NCI-H1436 (cell line): Measurements from ENCODE around the gene RPS27A.
"Not testable (repeated sequence)": the region's sequence is repeated elsewhere in the genome, so short reads cannot be mapped to it uniquely, and the experiment has no call there.

Experiments
- DNase-seq: peaks from one replicate; lab custom pipeline; 2025; lab: John Stamatoyannopoulos, UW

RPS27A gene

DNA sequence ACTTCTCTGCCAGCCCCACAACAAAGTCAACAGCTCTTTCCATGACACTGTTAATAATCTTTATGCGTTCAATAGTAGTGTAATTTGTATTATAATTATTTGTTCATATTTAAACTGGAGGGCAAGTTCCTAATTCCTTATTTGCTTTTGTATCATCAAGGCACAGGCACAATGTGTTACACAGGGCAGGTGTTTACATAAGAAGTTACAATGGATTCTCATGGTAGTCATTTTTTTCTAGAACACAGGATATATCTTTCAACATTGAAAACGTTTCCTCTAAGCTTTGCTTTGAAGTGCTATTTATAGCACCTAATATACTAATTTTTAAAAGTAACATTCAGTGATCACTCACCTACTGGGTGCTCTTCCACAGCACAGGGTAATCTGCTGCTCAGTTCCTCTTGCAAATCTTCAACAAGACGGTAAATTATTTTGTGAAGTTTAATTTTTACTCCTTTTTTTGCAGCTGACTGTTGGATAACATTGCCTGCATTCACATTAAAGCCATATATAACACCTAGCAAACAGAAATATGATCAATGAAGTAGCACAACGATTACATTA lies 7.3 kb downstream of the RPS27A start:
- no peak for DNase-seq

DNA sequence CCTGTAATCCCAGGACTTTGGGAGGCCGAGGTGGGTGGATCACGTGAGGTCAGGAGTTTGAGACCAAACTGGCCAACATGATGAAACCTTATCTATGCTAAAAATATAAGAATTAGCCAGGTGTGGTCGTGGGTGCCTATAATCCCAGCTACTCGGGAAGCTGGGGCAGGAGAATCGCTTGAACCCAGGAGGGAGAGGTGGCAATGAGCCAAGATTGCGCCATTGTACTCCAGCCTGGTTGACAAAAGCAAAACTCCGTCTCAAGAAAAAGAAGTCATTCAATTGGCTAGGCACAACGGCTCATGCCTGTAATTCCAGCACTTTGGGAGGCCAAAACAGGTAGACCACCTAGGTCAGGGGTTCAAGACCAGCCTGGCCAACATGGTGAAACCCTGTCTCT lies 9.1 kb downstream of the RPS27A start:
- not testable (repeated sequence) for DNase-seq

DNA sequence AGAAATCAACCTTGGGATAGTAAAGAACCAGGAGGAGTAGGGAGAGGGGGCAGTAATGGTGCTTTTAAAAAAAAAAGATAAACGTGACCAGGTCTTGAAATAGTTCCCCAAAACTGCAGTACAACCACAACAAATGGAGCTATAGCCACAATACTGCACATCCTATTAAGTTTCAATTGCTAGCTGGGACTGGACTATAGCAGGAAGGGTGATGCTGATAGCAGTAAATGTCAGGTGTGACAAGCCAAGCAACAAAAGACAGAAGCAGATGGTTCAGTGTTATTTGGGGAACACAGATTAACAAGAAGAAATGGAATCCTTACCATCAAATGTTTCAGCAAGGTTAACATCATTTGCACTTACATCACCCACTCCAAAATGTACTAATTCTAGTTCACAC lies 10.1 kb downstream of the RPS27A start:
- DNase-seq, result no peak

DNA sequence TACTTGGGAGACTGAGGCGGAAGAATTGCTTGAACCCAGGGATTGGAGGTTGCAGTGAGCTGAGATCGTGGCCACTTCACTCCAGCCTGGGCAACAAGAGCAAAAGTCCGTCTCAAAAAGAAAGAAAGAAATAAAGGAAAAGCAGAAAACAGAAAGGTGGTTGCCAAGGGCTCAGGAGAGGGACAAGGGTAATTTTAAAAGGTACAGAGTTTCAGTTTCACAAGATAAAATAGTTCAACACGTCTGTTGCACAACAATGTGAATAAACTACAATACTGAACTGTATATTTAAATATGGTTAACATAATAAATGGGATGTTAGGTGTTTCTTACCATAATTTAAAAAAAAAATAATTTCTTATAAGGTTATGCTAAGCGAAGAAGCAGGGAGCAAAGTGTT lies 12.9 kb downstream of the RPS27A start:
- DNase-seq, result no peak

DNA sequence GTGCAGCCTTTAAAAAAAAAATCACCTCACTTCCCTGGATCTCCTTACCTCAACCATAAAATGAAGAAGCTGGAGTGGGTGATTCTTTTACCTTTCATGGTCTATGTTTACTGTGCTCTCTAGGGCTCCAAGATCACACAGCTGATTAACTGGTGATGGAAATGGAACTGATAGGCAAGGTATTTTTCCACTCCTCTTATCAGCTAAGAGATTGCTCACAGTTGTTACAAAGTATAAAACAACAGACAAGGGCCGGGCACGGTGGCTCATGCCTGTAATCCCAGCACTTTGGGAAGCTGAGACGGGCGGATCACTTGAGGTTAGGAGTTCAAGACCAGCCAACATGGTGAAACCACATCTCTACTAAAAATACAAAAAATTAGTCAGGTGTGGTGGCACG lies 14.5 kb downstream of the RPS27A start:
- no peak for DNase-seq

DNA sequence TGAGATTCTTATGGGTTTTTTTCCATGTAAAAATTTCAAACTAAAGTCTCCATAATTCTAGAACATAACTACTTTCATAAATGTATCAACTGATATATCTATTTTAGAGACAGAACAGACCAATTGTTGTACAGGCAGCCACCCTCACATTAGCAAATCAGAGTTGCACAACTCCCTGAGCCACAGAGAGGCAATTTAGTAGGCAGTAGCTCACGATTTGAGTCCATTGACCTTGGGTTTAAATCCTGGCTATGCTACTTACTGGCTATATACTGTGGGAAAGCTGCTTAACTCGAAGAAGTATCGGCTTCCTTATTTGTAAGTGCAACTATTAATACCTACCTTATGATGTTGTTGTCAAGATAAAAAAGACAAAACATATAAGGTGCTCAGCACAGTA lies 20.3 kb downstream of the RPS27A start:
- DNase-seq, result no peak

DNA sequence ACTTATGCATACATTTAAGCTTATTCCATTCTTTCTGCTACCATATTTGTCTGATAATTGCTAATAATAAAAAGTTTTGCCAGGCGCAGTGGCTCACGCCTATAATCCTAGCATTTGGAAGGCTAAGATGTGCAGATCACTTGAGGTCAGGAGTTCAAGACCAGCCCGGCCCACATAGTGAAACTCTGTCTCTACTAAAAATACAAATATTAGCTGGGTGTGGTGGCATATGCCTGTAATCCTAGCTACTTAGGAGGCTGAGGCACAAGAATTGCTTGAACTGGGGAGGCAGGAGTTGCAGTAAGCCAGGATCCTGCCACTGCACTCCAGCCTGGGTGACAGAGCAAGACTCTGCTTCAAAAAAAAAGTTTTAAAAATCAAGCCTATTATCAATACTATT lies 27.1 kb downstream of the RPS27A start:
- not testable (repeated sequence) for DNase-seq

DNA sequence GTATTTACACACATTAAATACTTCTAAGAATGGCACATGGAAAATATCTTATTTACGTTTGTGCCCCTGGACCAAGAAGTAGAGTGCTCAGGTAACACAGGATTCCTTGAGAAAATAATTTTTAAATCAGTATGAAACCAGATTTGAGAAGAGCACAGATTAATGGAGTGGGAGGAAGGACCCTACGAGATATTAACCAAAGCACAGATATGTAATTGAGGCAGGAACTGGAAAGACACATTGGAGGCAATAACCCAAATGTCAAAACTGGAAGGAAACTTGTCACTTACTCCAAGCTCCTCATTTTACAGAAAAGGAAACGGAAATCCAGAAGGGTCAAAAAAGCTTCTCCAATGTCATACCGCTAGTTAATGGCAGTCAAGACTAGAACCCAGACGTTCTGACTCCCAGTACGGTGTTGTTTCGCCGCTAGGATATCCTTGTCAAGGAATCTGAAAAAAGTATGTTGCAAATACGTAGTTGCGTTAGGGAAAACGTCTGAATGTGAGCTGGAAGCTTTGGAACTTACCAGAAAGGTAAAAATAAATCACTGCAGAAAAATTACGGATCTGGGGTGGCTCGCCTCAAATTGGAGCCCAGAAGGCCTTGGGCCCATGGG lies 35.9 kb downstream of the RPS27A start:
- no peak for DNase-seq

DNA sequence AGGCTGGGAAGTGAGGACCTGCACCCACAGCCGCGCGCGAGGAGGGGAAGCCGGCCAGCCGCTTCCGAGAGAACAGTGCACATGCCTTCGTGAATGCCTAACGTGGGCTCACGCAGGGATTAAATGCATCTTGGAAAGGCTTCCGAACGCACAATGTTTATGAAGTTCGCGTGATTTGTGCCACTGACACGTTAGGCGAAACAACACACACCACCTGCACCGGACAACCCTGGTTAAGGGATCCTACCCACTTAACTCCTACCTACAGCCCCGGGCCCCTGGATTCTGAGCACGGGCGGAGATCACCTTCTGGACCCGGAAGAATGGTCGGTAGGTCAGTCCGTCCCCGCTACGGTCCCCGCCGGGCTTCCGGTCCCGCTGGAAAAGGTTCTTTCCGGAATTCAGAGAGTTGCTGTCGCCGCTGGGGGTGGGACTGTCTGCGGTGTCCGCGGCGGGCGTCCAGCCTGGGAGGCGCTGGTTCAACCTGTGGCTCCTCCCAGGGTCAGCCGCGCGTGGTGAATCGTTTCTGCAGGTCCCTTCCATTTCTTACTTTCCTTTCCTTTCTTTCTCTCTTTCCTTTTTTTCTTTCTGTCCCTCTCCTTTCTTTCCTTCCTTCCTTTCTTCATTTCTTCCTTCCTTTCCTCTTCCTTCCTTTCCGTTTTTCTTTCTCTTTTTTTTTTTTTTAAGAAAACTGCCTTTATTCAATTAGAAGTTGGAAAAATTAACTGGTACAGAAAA lies 36.6 kb downstream of the RPS27A start, which contains the start of gene MTIF2:
Gene MTIF2, minus strand, starts transcription at position 325 of the 738 bp plus-strand sequence. CDS start 5,373 bp downstream, outside the sequence.
- peak; percentile 86 for DNase-seq

DNA sequence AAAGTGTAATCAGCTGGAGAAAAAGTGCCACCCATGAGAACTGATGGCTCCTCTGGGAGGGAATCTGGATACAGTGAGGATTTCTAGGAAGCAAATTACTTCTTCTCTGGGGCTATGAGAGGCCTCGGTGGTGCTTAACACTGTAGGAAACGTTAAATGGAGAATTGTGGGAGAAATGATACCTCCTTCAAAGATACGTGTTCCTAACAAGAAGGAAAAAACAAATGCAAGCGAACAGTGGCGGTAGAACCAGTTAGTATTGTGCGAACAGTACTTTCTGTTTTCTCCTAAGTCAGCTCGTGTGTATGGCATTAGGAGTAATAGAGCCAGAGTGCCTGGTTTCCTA lies 37.1 kb downstream of the RPS27A start:
- DNase-seq, result no peak

DNA sequence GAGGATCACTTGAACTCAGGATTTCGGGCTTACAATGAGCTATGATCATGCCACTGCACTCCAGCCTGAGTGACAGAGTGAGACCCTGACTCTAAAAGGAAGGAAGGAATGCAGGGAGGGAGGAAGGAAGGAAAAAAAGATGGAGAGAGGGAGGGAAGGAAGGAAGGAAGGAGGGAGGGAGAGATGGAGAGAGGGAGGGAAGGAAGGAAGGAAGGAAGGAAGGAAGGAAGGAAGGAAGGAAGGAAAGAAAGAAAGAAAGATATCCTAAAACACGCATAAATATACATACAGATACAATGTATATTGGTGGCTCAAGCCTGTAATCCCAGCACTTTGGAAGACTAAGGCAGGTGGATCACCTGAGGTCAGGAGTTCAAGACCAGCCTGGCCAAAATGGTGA lies 41.9 kb downstream of the RPS27A start:
- DNase-seq, result not testable (repeated sequence)

DNA sequence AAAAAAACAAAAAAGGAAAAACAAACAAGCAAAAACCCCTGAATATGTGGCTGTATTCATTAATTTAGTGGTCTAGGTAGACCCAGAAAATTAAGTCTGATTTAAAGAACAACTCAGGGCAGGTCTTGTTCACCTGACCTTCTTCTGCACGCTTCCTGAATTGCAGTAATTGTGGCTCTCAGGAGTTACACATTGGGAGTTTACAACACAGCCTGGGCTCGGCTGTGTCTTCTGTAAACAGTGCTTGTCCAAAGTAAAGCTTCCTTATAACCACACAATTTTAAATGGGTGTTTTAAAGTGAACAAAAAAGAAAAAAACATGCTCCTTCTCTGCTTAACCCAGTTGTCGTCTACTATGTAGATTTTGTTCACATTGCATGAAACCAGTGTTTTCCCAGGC lies 44.8 kb downstream of the RPS27A start:
- no peak for DNase-seq

DNA sequence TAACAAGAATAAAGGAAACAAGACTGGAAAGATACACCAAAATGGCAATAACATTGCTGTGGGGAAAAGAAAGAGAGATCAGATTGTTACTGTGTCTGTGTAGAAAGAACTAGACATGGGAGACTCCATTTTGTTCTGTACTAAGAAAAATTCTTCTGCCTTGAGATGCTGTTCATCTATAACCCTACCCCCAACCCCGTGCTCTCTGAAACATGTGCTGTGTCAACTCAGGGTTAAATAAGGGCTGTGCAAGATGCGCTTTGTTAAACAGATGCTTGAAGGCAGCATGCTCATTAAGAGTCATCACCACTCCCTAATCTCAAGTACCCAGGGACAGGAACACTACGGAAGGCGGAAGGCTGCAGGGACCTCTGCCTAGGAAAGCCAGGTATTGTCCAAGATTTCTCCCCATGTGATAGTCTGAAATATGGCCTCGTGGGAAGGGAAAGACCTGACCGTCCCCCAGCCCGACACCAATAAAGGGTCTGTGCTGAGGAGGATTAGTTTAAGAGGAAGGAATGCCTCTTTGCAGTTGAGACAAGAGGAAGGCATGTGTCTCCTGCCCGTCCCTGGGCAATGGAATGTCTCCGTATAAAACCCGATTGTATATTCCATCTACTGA lies 46.8 kb downstream of the RPS27A start:
- not testable (repeated sequence) for DNase-seq

DNA sequence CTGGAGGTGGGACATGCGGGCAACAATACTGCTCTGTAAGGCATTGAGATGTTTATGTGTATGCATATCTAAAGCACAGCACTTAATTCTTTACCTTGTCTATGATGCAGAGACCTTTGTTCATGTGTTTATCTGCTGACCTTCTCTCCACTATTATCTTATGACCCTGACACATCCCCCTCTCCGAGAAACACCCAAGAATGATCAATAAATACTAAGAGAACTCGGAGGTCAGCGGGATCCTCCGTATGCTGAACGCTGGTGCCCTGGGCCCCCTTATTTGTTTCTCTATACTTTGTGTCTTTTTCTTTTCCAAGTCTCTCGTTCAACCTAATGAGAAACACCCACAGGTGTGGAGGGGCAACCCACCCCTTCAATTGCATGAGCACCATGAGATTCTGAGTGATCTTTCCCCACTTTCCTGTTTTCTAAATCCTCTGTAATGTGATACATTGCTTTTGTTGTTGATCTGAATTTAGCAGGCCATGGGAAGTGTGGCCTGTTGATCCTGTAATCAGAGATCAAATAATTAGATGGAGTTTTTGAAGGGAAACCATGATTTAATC lies 47.5 kb downstream of the RPS27A start:
- DNase-seq, result not testable (repeated sequence)

DNA sequence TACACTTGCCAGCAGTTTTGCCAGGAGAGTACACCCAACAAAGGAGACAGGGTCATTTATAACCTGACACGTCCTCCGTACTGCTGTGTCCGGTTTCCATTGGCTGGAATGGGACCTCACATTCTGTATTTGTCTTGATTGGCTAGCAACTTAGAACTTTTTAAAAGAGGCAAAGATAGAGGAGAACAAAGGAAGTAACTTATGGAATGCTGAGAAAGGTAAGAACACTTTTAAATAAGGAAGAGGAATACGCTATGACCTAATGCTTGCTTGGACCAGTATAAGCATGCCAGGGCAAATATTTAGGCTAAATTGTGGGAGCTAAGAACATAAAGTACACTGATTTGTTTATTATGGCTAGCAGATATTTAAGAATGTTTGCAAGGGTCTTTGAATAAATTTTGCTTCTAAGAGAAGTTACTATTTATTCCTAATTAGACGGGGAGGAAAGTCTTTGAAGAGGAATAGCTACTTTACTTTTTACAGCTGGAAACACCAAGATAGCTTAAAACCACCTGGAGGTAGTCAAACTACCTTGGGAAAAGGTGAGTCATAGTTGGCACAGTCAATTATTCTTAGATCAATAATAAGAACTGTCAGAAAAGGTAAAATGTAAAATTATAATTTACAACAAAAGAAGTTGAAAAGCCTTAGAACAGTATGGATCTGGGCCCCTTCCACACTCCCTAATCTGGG lies 48.5 kb downstream of the RPS27A start:
- DNase-seq, result not testable (repeated sequence)

DNA sequence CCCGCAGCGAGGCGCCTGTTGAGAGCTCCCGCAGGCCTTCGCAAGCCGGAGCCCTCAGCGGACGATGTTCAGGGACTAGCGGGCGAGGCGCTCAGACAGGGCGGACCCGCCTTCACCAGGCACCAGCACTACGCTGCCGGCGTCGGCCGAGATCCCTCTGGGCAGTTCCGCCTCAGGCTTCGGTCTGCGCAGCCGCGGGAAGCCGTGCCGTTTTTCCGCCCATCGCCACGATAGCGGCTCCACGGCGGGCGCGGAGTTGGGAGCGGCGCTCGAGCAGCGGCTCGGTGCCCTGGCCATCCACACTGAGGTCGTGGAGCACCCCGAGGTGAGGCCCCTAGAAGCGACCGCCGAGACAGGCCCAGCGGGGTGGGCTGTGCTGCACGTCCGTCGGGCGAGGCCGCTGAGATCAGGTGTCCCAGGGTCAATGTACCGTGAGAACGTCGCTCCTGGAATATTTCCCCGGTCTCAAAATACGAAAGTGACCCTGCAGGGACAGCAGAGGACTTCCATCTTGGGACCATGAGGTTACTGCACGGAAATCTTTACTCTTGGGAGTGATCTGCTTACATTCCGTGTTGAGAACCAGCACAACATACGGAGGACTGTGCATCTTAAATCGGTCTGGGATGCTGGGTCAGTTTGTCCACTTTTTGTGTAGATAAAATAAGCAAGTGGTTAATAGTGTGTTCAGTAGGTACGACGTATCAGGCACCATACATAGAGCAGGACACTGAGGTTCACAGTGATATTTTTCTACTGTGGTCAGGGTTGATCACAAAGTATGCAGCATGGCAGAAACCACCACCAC lies 49.8 kb downstream of the RPS27A start:
- peak; percentile 74 for DNase-seq

DNA sequence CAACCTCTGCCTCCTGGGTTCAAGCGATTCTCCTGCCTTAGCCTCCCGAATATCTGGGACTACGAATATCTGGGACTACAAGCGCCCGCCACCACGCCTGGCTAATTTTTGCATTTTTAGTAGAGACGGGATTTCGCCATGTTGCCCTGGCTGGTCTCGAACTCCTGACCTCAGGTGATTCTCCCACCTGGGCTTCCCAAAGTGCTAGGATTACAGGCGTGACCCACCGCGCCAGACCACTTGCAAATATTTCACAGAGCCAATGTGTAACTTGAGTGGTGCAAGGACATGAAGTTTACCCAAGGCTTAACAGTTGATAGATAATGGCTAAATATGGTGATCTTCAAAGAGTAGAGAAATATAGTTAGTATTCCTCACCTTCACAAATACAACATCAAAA lies 50.6 kb downstream of the RPS27A start:
- no peak for DNase-seq
